ENCODE data around the gene OR51B4.

DNA sequence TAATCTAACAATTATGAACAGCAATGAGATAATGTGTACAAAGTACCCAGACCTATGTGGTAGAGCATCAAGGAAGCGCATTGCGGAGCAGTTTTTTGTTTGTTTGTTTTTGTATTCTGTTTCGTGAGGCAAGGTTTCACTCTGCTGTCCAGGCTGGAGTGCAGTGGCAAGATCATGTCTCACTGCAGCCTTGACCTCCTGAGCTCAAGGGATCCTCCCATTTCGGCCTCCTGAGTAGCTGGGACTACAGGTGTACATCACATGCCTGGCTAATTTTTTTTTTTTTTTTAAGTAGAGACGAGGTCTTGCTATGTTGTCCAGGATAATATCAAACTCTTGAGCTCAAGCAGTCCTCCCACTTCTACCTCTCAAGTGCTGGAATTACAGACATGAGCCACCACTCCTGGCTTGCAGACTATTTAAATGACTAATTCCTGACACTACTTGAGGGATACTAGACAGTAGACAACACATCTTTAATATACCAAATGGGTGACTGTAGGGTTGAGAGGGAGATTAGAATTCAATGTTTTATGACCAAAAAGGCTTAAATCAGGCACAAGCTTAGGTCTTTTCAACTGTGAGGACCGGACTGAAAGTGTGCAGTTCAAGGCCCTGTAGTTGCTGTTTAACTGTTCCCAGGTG is 12.7 kb downstream of the OR51B4 start:
- TF ChIP-seq, protein P1, sequence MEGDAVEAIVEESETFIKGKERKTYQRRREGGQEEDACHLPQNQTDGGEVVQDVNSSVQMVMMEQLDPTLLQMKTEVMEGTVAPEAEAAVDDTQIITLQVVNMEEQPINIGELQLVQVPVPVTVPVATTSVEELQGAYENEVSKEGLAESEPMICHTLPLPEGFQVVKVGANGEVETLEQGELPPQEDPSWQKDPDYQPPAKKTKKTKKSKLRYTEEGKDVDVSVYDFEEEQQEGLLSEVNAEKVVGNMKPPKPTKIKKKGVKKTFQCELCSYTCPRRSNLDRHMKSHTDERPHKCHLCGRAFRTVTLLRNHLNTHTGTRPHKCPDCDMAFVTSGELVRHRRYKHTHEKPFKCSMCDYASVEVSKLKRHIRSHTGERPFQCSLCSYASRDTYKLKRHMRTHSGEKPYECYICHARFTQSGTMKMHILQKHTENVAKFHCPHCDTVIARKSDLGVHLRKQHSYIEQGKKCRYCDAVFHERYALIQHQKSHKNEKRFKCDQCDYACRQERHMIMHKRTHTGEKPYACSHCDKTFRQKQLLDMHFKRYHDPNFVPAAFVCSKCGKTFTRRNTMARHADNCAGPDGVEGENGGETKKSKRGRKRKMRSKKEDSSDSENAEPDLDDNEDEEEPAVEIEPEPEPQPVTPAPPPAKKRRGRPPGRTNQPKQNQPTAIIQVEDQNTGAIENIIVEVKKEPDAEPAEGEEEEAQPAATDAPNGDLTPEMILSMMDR (IDR thresholded peaks at IDR 0.05; ENCODE audit: low read length), result no peak
- TF ChIP-seq EZH2 (IDR thresholded peaks at IDR 0.05; ENCODE audit: borderline replicate concordance, low read length), result no peak

All from OCI-LY1 (cell line).